Spinal cord (tissue), 10 donors: ENCODE measurements around the gene ZBTB39. TPM values are rescaled to one million over a fixed set of nuclear protein-coding genes. Genes with fewer than 3 reads are reported as not detected.

Experiments used
- DNase-seq, 6 donors: peaks; one replicate each; pipeline versions ENCODE4 v3.0.0 to v3.0.0-alpha.2; 2013 to 2015; ENCODE audit warnings: low spot score in 6 of 6, low read depth in 4 of 6
- H3K27ac ChIP-seq: one replicate; pipeline ENCODE4 v1.5.1; 2013; ENCODE audit warnings: low read depth, low read length, control low read depth
- H3K27me3 ChIP-seq: one replicate; pipeline ENCODE4 v1.6.1; 2013; ENCODE audit warnings: low read length; ENCODE audit not compliant: control insufficient read depth, insufficient read depth
- H3K36me3 ChIP-seq: one replicate; pipeline ENCODE4 v1.6.1; 2013; ENCODE audit warnings: low read length; ENCODE audit not compliant: control insufficient read depth, insufficient read depth
- H3K4me1 ChIP-seq: one replicate; pipeline ENCODE4 v1.6.1; 2013; ENCODE audit warnings: low read length; ENCODE audit not compliant: control insufficient read depth, insufficient read depth
- H3K4me3 ChIP-seq: one replicate; pipeline ENCODE4 v1.5.1; 2013; ENCODE audit warnings: low read depth, low read length, control low read depth
- H3K9me3 ChIP-seq: one replicate; pipeline ENCODE4 v1.6.1; 2013; ENCODE audit warnings: low read length; ENCODE audit not compliant: control insufficient read depth, insufficient read depth
- WGBS: methylation state at CpG from one replicate; pipeline ENCODE4 v1.1.5; 2013; ENCODE audit warnings: missing lambda C conversion rate; ENCODE audit not compliant: insufficient coverage; 5-methylcytosine and 5-hydroxymethylcytosine counted together
- polyA plus RNA-seq, 2 donors: library from polyadenylated mRNA; unstranded; fragments of 120-200 nt; gene quantifications; one replicate each; pipeline ENCODE4 v1.2.1, GENCODE V29; 2013; ENCODE audit not compliant: insufficient read length in 2 of 2
- total RNA-seq, 2 donors: library from RNA; depleted of rRNA in 1 of 2; stranded (reverse); fragments of 120-200 nt in 1 of 2; fragments of >200 nt in 1 of 2; gene quantifications; one replicate each; pipeline versions ENCODE4 v1.2.3 to v1.2.4, GENCODE V29; 2013 to 2014
- donor health status: healthy.

Gene ZBTB39
- total and polyA plus RNA-seq, 4 donors = 6.6 to 9.8 (median 8.4) TPM

DNA sequence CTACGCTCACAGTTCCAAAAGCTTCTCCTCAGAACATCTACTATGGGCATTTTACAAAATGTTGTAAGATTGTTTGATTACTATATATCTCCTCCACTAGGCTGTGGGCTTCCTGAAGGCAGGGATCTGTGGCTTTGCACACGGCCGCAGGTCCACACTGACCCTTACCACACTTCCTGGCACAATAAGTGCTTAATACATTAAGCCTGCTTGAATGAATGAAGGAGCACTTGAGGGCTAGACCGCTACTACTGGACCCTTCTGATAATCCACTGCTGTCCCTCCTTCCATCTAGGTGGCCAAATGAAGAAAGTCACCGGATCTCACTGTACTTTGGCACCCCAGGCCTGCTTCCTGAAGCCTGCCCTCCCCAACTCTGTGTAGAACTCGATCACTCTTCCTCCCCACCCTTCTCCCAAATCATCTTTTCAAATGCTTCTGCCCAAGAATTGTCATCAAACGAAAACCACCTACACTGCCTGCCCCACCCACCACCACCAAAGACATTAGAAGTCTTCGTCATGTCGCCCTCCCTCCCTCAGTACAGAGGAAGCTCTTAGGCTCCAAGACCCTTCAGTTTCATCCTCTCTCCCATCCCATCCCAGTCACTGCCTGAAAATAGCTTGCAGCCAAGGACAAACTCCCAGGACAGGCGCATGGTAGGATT lies 596 bp upstream of the ZBTB39 start:
- H3K9me3 ChIP-seq = no peaks in the 10 kb centered on the region
- peaks cover 28% of the 10 kb centered on the region for H3K36me3 ChIP-seq
- H3K27me3 ChIP-seq = no peaks in the 10 kb centered on the region
- peak overlapping the region; percentile 37 for H3K27ac ChIP-seq
- H3K4me1 ChIP-seq = peaks cover 5% of the 10 kb centered on the region
- no peak for DNase-seq
- H3K4me3 ChIP-seq = peak overlapping the region; percentile 34
- 76% methylated on average over 6 of the region's 10 CpGs for WGBS

GRCh38 chr12:57004651-57005050 lies 1.7 kb downstream of the ZBTB39 start:
- Histone ChIP-seq H3K36me3 (peaks cover 41% of the 10 kb centered on the region), H3K27me3 (no peaks in the 10 kb centered on the region), H3K27ac (no peak overlapping the region), H3K4me3 (no peak overlapping the region), H3K9me3 (no peaks in the 10 kb centered on the region), H3K4me1 (peaks cover 14% of the 10 kb centered on the region)
- WGBS = 100% methylated on average over 2 of the region's 6 CpGs
- DNase-seq = no peak

GRCh38 chr12:57003395-57003794 lies 3.0 kb downstream of the ZBTB39 start:
- DNase-seq = no peak
- Histone ChIP-seq H3K27me3 (no peaks in the 10 kb centered on the region), H3K4me3 (no peak overlapping the region), H3K27ac (no peak overlapping the region), H3K36me3 (peaks cover 49% of the 10 kb centered on the region), H3K4me1 (peaks cover 14% of the 10 kb centered on the region), H3K9me3 (no peaks in the 10 kb centered on the region)
- WGBS = 97% methylated on average over 13 of the region's 13 CpGs

DNA sequence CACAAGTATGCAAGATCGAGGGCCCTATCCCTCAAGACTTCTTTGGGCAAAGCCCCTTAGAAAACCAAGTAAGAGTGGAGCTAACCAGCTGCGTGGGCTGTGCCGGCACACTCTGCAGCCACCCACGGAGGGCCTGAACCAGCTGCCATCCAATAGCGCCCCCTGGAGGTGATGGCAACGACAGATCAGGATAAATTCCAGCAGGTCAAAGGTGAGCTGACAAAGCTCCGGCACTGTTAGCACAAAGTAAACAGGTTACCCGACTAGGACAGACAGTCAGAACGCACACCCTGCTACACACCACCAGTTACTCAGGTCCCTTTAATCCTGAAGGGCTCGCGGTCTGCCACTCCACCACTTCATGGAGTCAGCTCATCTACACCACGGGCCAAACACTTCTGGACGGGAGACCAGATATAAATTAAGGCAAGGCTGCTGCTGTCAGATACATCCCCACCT lies 4.9 kb downstream of the ZBTB39 start:
- Histone ChIP-seq H3K4me3 (no peak overlapping the region), H3K9me3 (no peaks in the 10 kb centered on the region), H3K27me3 (no peaks in the 10 kb centered on the region), H3K36me3 (peaks cover 59% of the 10 kb centered on the region), H3K4me1 (peaks cover 13% of the 10 kb centered on the region), H3K27ac (no peak overlapping the region)
- WGBS = 36% methylated on average over 12 of the region's 13 CpGs
- peak in 2 of 6 donors; percentile 5 to 40 for DNase-seq

DNA sequence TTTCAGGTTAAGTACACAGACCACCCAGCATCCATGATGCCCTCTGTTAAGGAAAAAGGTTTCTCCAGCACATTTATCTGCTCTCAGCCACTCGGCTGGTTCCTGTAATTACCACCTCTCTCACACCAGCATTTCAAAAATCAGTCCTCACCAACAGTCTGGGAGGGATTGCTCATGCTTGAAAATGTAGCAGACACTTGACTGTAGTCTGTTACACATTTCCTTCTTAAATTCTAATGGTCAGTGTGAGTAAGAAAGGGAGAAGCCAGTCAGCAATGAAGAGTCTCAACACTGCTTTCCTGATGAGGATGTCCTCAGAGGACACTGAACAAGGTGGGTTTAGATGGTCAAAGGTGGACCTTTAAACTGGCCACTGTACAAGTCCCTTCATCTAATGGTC lies 6.0 kb downstream of the ZBTB39 start:
- WGBS = no CpG with 5 or more reads among the region's 1 CpG
- Histone ChIP-seq H3K36me3 (peaks cover 69% of the 10 kb centered on the region), H3K9me3 (no peaks in the 10 kb centered on the region), H3K27ac (no peak overlapping the region), H3K4me1 (peaks cover 13% of the 10 kb centered on the region), H3K27me3 (no peaks in the 10 kb centered on the region), H3K4me3 (no peak overlapping the region)
- DNase-seq = no peak

- Histone ChIP-seq H3K4me3 (no peak overlapping the region), H3K4me1 (peaks cover 13% of the 10 kb centered on the region), H3K36me3 (peaks cover 71% of the 10 kb centered on the region), H3K27ac (no peak overlapping the region), H3K9me3 (no peaks in the 10 kb centered on the region), H3K27me3 (no peaks in the 10 kb centered on the region)
- WGBS = 98% methylated on average over 3 of the region's 4 CpGs
- DNase-seq = no peak
Observed at GRCh38 chr12:56999456-56999855, 6.9 kb downstream of the ZBTB39 start.

GRCh38 chr12:56998981-56999380 lies 7.4 kb downstream of the ZBTB39 start:
- WGBS = no CpG with 5 or more reads among the region's 4 CpGs
- no peak overlapping the region for H3K4me3 ChIP-seq
- peaks cover 13% of the 10 kb centered on the region for H3K4me1 ChIP-seq
- H3K27ac ChIP-seq = no peak overlapping the region
- DNase-seq = no peak
- no peaks in the 10 kb centered on the region for H3K27me3 ChIP-seq
- H3K9me3 ChIP-seq = no peaks in the 10 kb centered on the region
- H3K36me3 ChIP-seq = peaks cover 70% of the 10 kb centered on the region

DNA sequence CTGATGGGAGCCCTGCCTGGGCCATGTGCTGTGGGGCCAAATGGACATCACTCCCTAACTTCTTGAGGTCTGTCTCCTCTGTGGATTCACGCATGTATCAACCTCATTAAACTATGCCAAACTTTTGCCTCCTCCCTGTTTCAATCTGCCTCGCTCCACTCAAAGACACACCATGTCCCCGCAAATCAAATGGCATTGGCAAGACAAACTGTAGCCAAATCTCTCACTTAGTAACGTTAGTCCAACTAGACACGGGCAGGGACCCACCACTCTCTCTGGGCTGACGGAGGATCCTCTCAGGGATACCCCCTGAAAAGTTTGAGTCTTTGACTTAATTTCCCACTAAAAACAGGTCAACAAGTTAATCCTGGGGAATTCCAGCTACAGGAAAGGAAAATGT lies 8.0 kb downstream of the ZBTB39 start:
- no peak for DNase-seq
- H3K27ac ChIP-seq = no peak overlapping the region
- no peaks in the 10 kb centered on the region for H3K9me3 ChIP-seq
- 90% methylated on average over 5 of the region's 6 CpGs for WGBS
- peaks cover 64% of the 10 kb centered on the region for H3K36me3 ChIP-seq
- no peak overlapping the region for H3K4me3 ChIP-seq
- H3K27me3 ChIP-seq = no peaks in the 10 kb centered on the region
- peaks cover 13% of the 10 kb centered on the region for H3K4me1 ChIP-seq

DNA sequence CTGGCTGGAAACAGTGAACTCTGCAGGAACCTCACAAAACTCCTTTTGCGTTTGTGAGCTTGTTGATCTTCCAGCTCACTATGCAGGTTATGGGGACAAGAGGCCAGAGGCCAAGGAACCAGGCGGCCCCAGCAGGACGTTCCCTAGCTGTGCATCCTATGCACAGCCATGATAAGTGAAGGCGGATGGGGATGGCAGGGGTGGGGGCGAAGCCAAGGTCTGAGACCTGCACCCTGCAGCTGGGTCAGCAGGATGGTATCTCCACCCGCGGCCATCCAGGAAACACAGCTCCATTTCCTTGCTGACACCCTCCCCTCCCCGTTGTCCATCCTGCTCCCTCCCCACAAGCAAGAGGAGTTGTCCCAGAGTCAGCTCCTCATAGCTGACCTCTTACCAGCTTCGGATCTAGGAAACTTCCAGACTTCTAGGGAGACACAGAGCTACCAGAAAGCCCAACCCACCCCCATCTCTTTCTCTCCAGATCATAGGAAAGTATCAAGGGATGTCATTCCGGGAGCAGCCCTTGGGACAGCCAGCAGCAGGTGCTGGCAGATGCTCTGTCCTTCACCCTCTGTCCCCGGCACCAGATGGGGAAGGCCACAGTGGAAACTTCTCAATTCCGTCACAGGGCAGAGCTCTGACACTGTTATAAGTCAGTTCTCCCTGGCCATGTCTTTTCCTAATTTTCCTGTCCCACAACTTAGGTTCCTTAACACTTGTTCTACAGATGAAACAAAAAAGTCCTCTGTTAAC lies 9.4 kb downstream of the ZBTB39 start:
- Histone ChIP-seq H3K36me3 (peaks cover 50% of the 10 kb centered on the region), H3K27ac (no peak overlapping the region), H3K9me3 (no peaks in the 10 kb centered on the region), H3K4me1 (peaks cover 13% of the 10 kb centered on the region), H3K4me3 (no peak overlapping the region), H3K27me3 (no peaks in the 10 kb centered on the region)
- DNase-seq = no peak
- 75% methylated on average over 9 of the region's 12 CpGs for WGBS
